ENCODE data around the gene UGT1A8. TPM values are rescaled to one million over a fixed set of nuclear protein-coding genes. Genes with fewer than 3 reads are reported as not detected.
A peak's percentile ranks its signal among the peaks of the same experiment; 100 is the strongest.

The UGT1A8 gene
- total and polyA plus RNA-seq, 2 experiments from 2014 or later, result 0.10 TPM; not detected in 1

- Histone ChIP-seq H3K4me1 (ENCODE audit: insufficient read depth) (no peaks in the 10 kb centered on the region), H3K9me2 (replicated peaks; ENCODE audit: insufficient read depth) (no peaks in the 10 kb centered on the region), H3K4me2 (no peak overlapping the region), H4K20me1 (ENCODE audit: insufficient read depth, poor library complexity, severe bottlenecking) (no peaks in the 10 kb centered on the region), H3K27ac (no peak overlapping the region), H3K79me2 (no peaks in the 10 kb centered on the region), H3K4me3 (no peak overlapping the region), H3K36me3 (replicated peaks; ENCODE audit: insufficient read depth, low read depth) (no peaks in the 10 kb centered on the region), H3K27me3 (no peaks in the 10 kb centered on the region), H2AFZ (no peak overlapping the region), H3K9me3 (ENCODE audit: low read depth) (no peaks in the 10 kb centered on the region)
- DNase-seq (ENCODE audit: low spot score), result peak; percentile 89
- TF ChIP-seq CTCF (IDR thresholded peaks at IDR 0.05; ENCODE audit: poor library complexity) (peak; percentile 86), EZH2 (IDR thresholded peaks at IDR 0.05; ENCODE audit: borderline replicate concordance) (no peak)
- WGBS (ENCODE audit: low lambda C conversion rate, missing lambda C conversion rate), result 45% methylated on average over 11 of the region's 11 CpGs
Measured at GRCh38 chr2:233711312-233712008, 94.0 kb downstream of the UGT1A8 start.

- Histone ChIP-seq H3K4me3 (no peak within 1 kb of the TSS), H3K4me2 (no peak within 1 kb of the TSS), H3K4me1 (ENCODE audit: insufficient read depth) (no peaks in the 10 kb centered on the region), H3K27ac (no peak within 1 kb of the TSS), H3K79me2 (no peaks in the 10 kb centered on the region), H3K36me3 (replicated peaks; ENCODE audit: insufficient read depth, low read depth) (no peaks in the 10 kb centered on the region), H2AFZ (no peak within 1 kb of the TSS), H3K27me3 (no peaks in the 10 kb centered on the region), H3K9me3 (ENCODE audit: low read depth) (no peaks in the 10 kb centered on the region), H4K20me1 (ENCODE audit: insufficient read depth, poor library complexity, severe bottlenecking) (no peaks in the 10 kb centered on the region), H3K9me2 (replicated peaks; ENCODE audit: insufficient read depth) (no peaks in the 10 kb centered on the region)
- DNase-seq (ENCODE audit: low spot score), result no peak
- WGBS (ENCODE audit: low lambda C conversion rate, missing lambda C conversion rate), result 83% methylated on average over 14 of the region's 14 CpGs
- TF ChIP-seq CTCF (IDR thresholded peaks at IDR 0.05; ENCODE audit: poor library complexity), result no peak
- TF ChIP-seq EZH2phosphoT487 (IDR thresholded peaks at IDR 0.05; ENCODE audit: low read depth, severe bottlenecking, unreplicated experiment), result no peak
Measured at GRCh38 chr2:233712611-233713261, 95.3 kb downstream of the UGT1A8 start, which contains the start of gene UGT1A5. Gene UGT1A5 (plus strand): TSS chr2:233712907. CDS start chr2:233712992, 85 bp downstream.

GRCh38 chr2:233713262-233713615 lies 95.8 kb downstream of the UGT1A8 start:
- Histone ChIP-seq H4K20me1 (ENCODE audit: insufficient read depth, poor library complexity, severe bottlenecking) (no peaks in the 10 kb centered on the region), H3K4me3 (no peak overlapping the region), H3K79me2 (no peaks in the 10 kb centered on the region), H3K4me1 (ENCODE audit: insufficient read depth) (no peaks in the 10 kb centered on the region), H3K9me3 (ENCODE audit: low read depth) (no peaks in the 10 kb centered on the region), H3K4me2 (no peak overlapping the region), H3K27ac (no peak overlapping the region), H2AFZ (no peak overlapping the region), H3K27me3 (no peaks in the 10 kb centered on the region), H3K9me2 (replicated peaks; ENCODE audit: insufficient read depth) (no peaks in the 10 kb centered on the region), H3K36me3 (replicated peaks; ENCODE audit: insufficient read depth, low read depth) (no peaks in the 10 kb centered on the region)
- 83% methylated on average over 7 of the region's 7 CpGs for WGBS (ENCODE audit: low lambda C conversion rate, missing lambda C conversion rate)
- no peak for TF ChIP-seq CTCF (IDR thresholded peaks at IDR 0.05; ENCODE audit: poor library complexity)
- TF ChIP-seq EZH2phosphoT487 (IDR thresholded peaks at IDR 0.05; ENCODE audit: low read depth, severe bottlenecking, unreplicated experiment), result no peak
- no peak for TF ChIP-seq EZH2 (IDR thresholded peaks at IDR 0.05; ENCODE audit: borderline replicate concordance)
- DNase-seq (ENCODE audit: low spot score), result no peak

All from hepatocyte (in vitro differentiated cells).